ENCODE results near the gene MED8.
"Not testable (repeated sequence)": the region's sequence is repeated elsewhere in the genome, so short reads cannot be mapped to it uniquely, and the experiment has no call there.

The MED8 gene

GRCh38 chr1:43421976-43422750 lies 32.6 kb upstream of the MED8 start:
- no peak for DNase-seq (ENCODE audit: low read depth in 2 of 2)

GRCh38 chr1:43421396-43421795 lies 31.8 kb upstream of the MED8 start:
- no peak for DNase-seq (ENCODE audit: low read depth in 2 of 2)

- no peak for DNase-seq (ENCODE audit: low read depth in 2 of 2)
Measured at GRCh38 chr1:43420874-43421273, 31.3 kb upstream of the MED8 start.

- DNase-seq (ENCODE audit: low read depth in 2 of 2) = no peak
Measured at GRCh38 chr1:43419627-43420425, 30.2 kb upstream of the MED8 start.

- no peak for DNase-seq (ENCODE audit: low read depth in 2 of 2)
Measured at GRCh38 chr1:43418858-43419257, 29.3 kb upstream of the MED8 start.

- DNase-seq (ENCODE audit: low read depth in 2 of 2) = no peak
Measured at GRCh38 chr1:43415901-43416300, 26.3 kb upstream of the MED8 start.

- peak; percentile 23 to 48 for DNase-seq (ENCODE audit: low read depth in 2 of 2)
Measured at GRCh38 chr1:43414634-43415223, 25.1 kb upstream of the MED8 start.

GRCh38 chr1:43413426-43413825 lies 23.8 kb upstream of the MED8 start:
- not testable (repeated sequence) for DNase-seq (ENCODE audit: low read depth in 2 of 2)

- no peak for DNase-seq (ENCODE audit: low read depth in 2 of 2)
Measured at GRCh38 chr1:43410571-43410970, 21.0 kb upstream of the MED8 start.

- DNase-seq (ENCODE audit: low read depth in 2 of 2) = no peak
Measured at GRCh38 chr1:43405876-43406234, 16.3 kb upstream of the MED8 start.

- DNase-seq (ENCODE audit: low read depth in 2 of 2) = no peak
Measured at GRCh38 chr1:43405219-43405875, 15.7 kb upstream of the MED8 start.

- DNase-seq (ENCODE audit: low read depth in 2 of 2) = no peak
Measured at GRCh38 chr1:43404353-43404752, 14.8 kb upstream of the MED8 start.

- DNase-seq (ENCODE audit: low read depth in 2 of 2) = no peak
Measured at GRCh38 chr1:43402089-43402865, 12.7 kb upstream of the MED8 start.

- not testable (repeated sequence) for DNase-seq (ENCODE audit: low read depth in 2 of 2)
Measured at GRCh38 chr1:43400441-43400840, 10.8 kb upstream of the MED8 start.

- no peak for DNase-seq (ENCODE audit: low read depth in 2 of 2)
Measured at GRCh38 chr1:43398227-43398626, 8.6 kb upstream of the MED8 start.

- DNase-seq (ENCODE audit: low read depth in 2 of 2) = no peak
Measured at GRCh38 chr1:43396059-43396458, 6.5 kb upstream of the MED8 start.

- DNase-seq (ENCODE audit: low read depth in 2 of 2) = no peak
Measured at GRCh38 chr1:43395523-43395922, 5.9 kb upstream of the MED8 start.

- DNase-seq (ENCODE audit: low read depth in 2 of 2) = no peak
Measured at GRCh38 chr1:43392702-43393101, 3.1 kb upstream of the MED8 start.

GRCh38 chr1:43388613-43389012 lies 987 bp downstream of the MED8 start:
- no peak for DNase-seq (ENCODE audit: low read depth in 2 of 2)

GRCh38 chr1:43387976-43388599 lies 1.5 kb downstream of the MED8 start:
- DNase-seq (ENCODE audit: low read depth in 2 of 2) = no peak

GRCh38 chr1:43386676-43387075 lies 2.9 kb downstream of the MED8 start:
- no peak for DNase-seq (ENCODE audit: low read depth in 2 of 2)
